Karpas-422 (cell line): ENCODE data around the gene CERS4. TPM values are rescaled to one million over a fixed set of nuclear protein-coding genes. Genes with fewer than 3 reads are reported as not detected.
"Not testable (repeated sequence)": the region's sequence is repeated elsewhere in the genome, so short reads cannot be mapped to it uniquely, and the experiment has no call there.

Source experiments
- DNase-seq: peaks from one replicate; pipeline ENCODE4 v3.0.0-alpha.2; 2015
- H2AFZ ChIP-seq: fragments of 200-600 bp; sonication (generic); 2 replicates; pipeline ENCODE4 v1.6.1; 2014; ENCODE audit warnings: antibody characterized with exemption, low read length, mixed read lengths
- H3K27ac ChIP-seq: fragments of 200-600 bp; sonication (generic); 2 replicates; pipeline ENCODE4 v1.5.1; 2014; ENCODE audit warnings: mild to moderate bottlenecking, low read length, moderate library complexity
- H3K27me3 ChIP-seq: fragments of 200-600 bp; sonication (generic); 2 replicates; pipeline ENCODE4 v1.6.1; 2014; ENCODE audit warnings: low read length, mixed read lengths
- H3K36me3 ChIP-seq: fragments of 200-600 bp; sonication (generic); 2 replicates; pipeline ENCODE4 v1.6.1; 2014; ENCODE audit warnings: low read length, mixed read lengths; ENCODE audit not compliant: insufficient read depth
- H3K4me1 ChIP-seq: fragments of 200-600 bp; sonication (generic); 2 replicates; pipeline ENCODE4 v1.6.1; 2014; ENCODE audit warnings: mild to moderate bottlenecking, low read length, mixed read lengths
- H3K4me2 ChIP-seq: fragments of 200-600 bp; sonication (generic); 2 replicates; pipeline ENCODE4 v1.6.1; 2014; ENCODE audit warnings: low read length, low read depth, mild to moderate bottlenecking; ENCODE audit not compliant: poor library complexity, severe bottlenecking
- H3K4me3 ChIP-seq: fragments of 200-600 bp; sonication (generic); 2 replicates; pipeline ENCODE4 v1.5.1; 2014; ENCODE audit warnings: mild to moderate bottlenecking, antibody characterized with exemption, low read length, mixed read lengths
- H3K79me2 ChIP-seq: fragments of 200-600 bp; sonication (generic); 2 replicates; pipeline ENCODE4 v1.6.1; 2014; ENCODE audit warnings: mild to moderate bottlenecking, low read length, mixed read lengths
- H3K9ac ChIP-seq: fragments of 200-600 bp; sonication (generic); 2 replicates; pipeline ENCODE4 v1.6.0; 2014; ENCODE audit warnings: low read length
- H3K9me2 ChIP-seq: fragments of 200-600 bp; sonication (generic), shearing (Covaris generic); replicated peaks from 2 replicates; pipeline ENCODE4 v1.6.0; 2014; ENCODE audit warnings: mild to moderate bottlenecking, low read length, moderate library complexity; ENCODE audit not compliant: insufficient read depth
- H3K9me3 ChIP-seq: fragments of 300-700, 200-600 bp; sonication (generic); 2 replicates; pipeline ENCODE4 v1.6.1; 2014; ENCODE audit warnings: low read length, mixed read lengths
- H4K20me1 ChIP-seq: fragments of 200-600 bp; sonication (generic); 2 replicates; pipeline ENCODE4 v1.6.1; 2014; ENCODE audit warnings: mild to moderate bottlenecking, antibody characterized with exemption, low read length, low read depth; ENCODE audit not compliant: insufficient read depth
- total RNA-seq: library from RNA; depleted of rRNA; stranded (reverse); fragments of >200 nt; shearing (Covaris generic); gene quantifications from 2 replicates; pipeline ENCODE4 v1.2.3, GENCODE V29; 2014; ENCODE audit warnings: low replicate concordance

Gene CERS4
- total RNA-seq, 1 experiment from 2014 or later = 66.3 TPM

GRCh38 chr19:8214802-8215201 lies 5.6 kb downstream of the CERS4 start:
- H3K9ac ChIP-seq = no peak overlapping the region
- no peak for DNase-seq
- no peak overlapping the region for H3K4me2 ChIP-seq
- H4K20me1 ChIP-seq = peaks cover 5% of the 10 kb centered on the region; the same call in 1 of the 2 replicates
- H2AFZ ChIP-seq = no peak overlapping the region
- H3K4me3 ChIP-seq = no peak overlapping the region
- peaks cover 27% of the 10 kb centered on the region for H3K79me2 ChIP-seq
- no peaks in the 10 kb centered on the region for H3K36me3 ChIP-seq
- H3K27me3 ChIP-seq = no peaks in the 10 kb centered on the region
- H3K9me2 ChIP-seq = no peaks in the 10 kb centered on the region
- peaks cover 15% of the 10 kb centered on the region for H3K4me1 ChIP-seq
- H3K9me3 ChIP-seq = no peaks in the 10 kb centered on the region
- no peak overlapping the region for H3K27ac ChIP-seq

- Histone ChIP-seq H3K27ac (no peak overlapping the region), H2AFZ (no peak overlapping the region), H4K20me1 (peaks cover 5% of the 10 kb centered on the region; the same call in 1 of the 2 replicates), H3K27me3 (no peaks in the 10 kb centered on the region), H3K79me2 (peaks cover 17% of the 10 kb centered on the region), H3K36me3 (no peaks in the 10 kb centered on the region), H3K9me2 (no peaks in the 10 kb centered on the region), H3K4me3 (no peak overlapping the region), H3K9me3 (no peaks in the 10 kb centered on the region), H3K9ac (no peak overlapping the region), H3K4me1 (peaks cover 5% of the 10 kb centered on the region), H3K4me2 (no peak overlapping the region)
- no peak for DNase-seq
Observed at GRCh38 chr19:8215783-8216182, 6.6 kb downstream of the CERS4 start.

GRCh38 chr19:8216357-8216756 lies 7.2 kb downstream of the CERS4 start:
- H4K20me1 ChIP-seq = peaks cover 5% of the 10 kb centered on the region; the same call in 1 of the 2 replicates
- no peak overlapping the region for H3K27ac ChIP-seq
- no peaks in the 10 kb centered on the region for H3K4me1 ChIP-seq
- H3K9me3 ChIP-seq = no peaks in the 10 kb centered on the region
- DNase-seq = no peak
- H3K36me3 ChIP-seq = no peaks in the 10 kb centered on the region
- H3K9me2 ChIP-seq = no peaks in the 10 kb centered on the region
- H3K4me2 ChIP-seq = no peak overlapping the region
- H2AFZ ChIP-seq = no peak overlapping the region
- H3K4me3 ChIP-seq = no peak overlapping the region
- peaks cover 12% of the 10 kb centered on the region for H3K79me2 ChIP-seq
- no peak overlapping the region for H3K9ac ChIP-seq
- H3K27me3 ChIP-seq = no peaks in the 10 kb centered on the region

GRCh38 chr19:8218127-8218526 lies 9.0 kb downstream of the CERS4 start:
- not testable (repeated sequence) for H3K9me2 ChIP-seq, H3K4me1 ChIP-seq, H4K20me1 ChIP-seq, H3K4me2 ChIP-seq, H3K9me3 ChIP-seq, H3K27ac ChIP-seq, DNase-seq, H2AFZ ChIP-seq, H3K4me3 ChIP-seq, H3K27me3 ChIP-seq, H3K9ac ChIP-seq, H3K79me2 ChIP-seq, H3K36me3 ChIP-seq

GRCh38 chr19:8220481-8220880 lies 11.3 kb downstream of the CERS4 start:
- no peak for DNase-seq
- no peak overlapping the region for H3K27ac ChIP-seq
- H3K79me2 ChIP-seq = no peaks in the 10 kb centered on the region
- H3K9me2 ChIP-seq = no peaks in the 10 kb centered on the region
- H3K4me2 ChIP-seq = no peak overlapping the region
- H3K9ac ChIP-seq = no peak overlapping the region
- no peaks in the 10 kb centered on the region for H3K36me3 ChIP-seq
- no peak overlapping the region for H3K4me3 ChIP-seq
- no peaks in the 10 kb centered on the region for H3K4me1 ChIP-seq
- H3K9me3 ChIP-seq = no peaks in the 10 kb centered on the region
- H4K20me1 ChIP-seq = no peaks in the 10 kb centered on the region
- H2AFZ ChIP-seq = no peak overlapping the region
- no peaks in the 10 kb centered on the region for H3K27me3 ChIP-seq

- H3K79me2 ChIP-seq = no peaks in the 10 kb centered on the region
- no peak overlapping the region for H3K27ac ChIP-seq
- H4K20me1 ChIP-seq = no peaks in the 10 kb centered on the region
Observed at GRCh38 chr19:8221161-8221560, 12.0 kb downstream of the CERS4 start.

GRCh38 chr19:8223442-8223841 lies 14.3 kb downstream of the CERS4 start:
- DNase-seq, H3K27ac ChIP-seq, H3K36me3 ChIP-seq, H3K27me3 ChIP-seq, H3K4me3 ChIP-seq, H3K79me2 ChIP-seq, H4K20me1 ChIP-seq, H3K9me3 ChIP-seq, H3K9ac ChIP-seq, H3K4me2 ChIP-seq, H3K4me1 ChIP-seq, H2AFZ ChIP-seq, H3K9me2 ChIP-seq: not testable (repeated sequence)

More at GRCh38 chr19:8221161-8221560, 12.0 kb downstream of the CERS4 start:
- no peaks in the 10 kb centered on the region for H3K4me1 ChIP-seq
- H3K9me2 ChIP-seq = no peaks in the 10 kb centered on the region
- H3K36me3 ChIP-seq = no peaks in the 10 kb centered on the region
- no peak overlapping the region for H3K4me3 ChIP-seq
- H3K9me3 ChIP-seq = no peaks in the 10 kb centered on the region
- no peak overlapping the region for H3K4me2 ChIP-seq
- DNase-seq = no peak
- H3K9ac ChIP-seq = no peak overlapping the region
- no peaks in the 10 kb centered on the region for H3K27me3 ChIP-seq
- H2AFZ ChIP-seq = no peak overlapping the region

- DNase-seq = no peak
- H2AFZ ChIP-seq = no peak overlapping the region
- H3K9ac ChIP-seq = no peak overlapping the region
- H3K4me2 ChIP-seq = no peak overlapping the region
- H3K9me2 ChIP-seq = no peaks in the 10 kb centered on the region
- H3K79me2 ChIP-seq = no peaks in the 10 kb centered on the region
- no peaks in the 10 kb centered on the region for H3K36me3 ChIP-seq
- H3K27me3 ChIP-seq = no peaks in the 10 kb centered on the region
- no peak overlapping the region for H3K27ac ChIP-seq
- no peak overlapping the region for H3K4me3 ChIP-seq
- H4K20me1 ChIP-seq = no peaks in the 10 kb centered on the region
- no peaks in the 10 kb centered on the region for H3K9me3 ChIP-seq
- no peaks in the 10 kb centered on the region for H3K4me1 ChIP-seq
Observed at GRCh38 chr19:8224394-8225145, 15.4 kb downstream of the CERS4 start.
